GM23338 (cell line): ENCODE results near the gene PGBD5. TPM values are rescaled to one million over a fixed set of nuclear protein-coding genes. Genes with fewer than 3 reads are reported as not detected.

Source experiments
- ATAC-seq: fragments of 200-7000 bp; cut with Tn5 transposase; 3 replicates; pipeline ENCODE4 v1.9.1; 2020
- DNase-seq: peaks from one replicate; pipeline ENCODE4 v3.0.0-alpha.2; 2015; ENCODE audit warnings: low spot score
- H2AFZ ChIP-seq: fragments of 200-600 bp; sonication (generic); 2 replicates; pipeline ENCODE4 v1.8.0; 2016; ENCODE audit warnings: antibody characterized with exemption, mild to moderate bottlenecking, moderate library complexity
- H3F3A ChIP-seq: fragments of 200-600 bp; sonication (generic); replicated peaks from 2 replicates; pipeline ENCODE4 v1.8.0; 2017; ENCODE audit warnings: antibody characterized with exemption, mixed run types, low read depth
- H3K27ac ChIP-seq: fragments of 200-600 bp; sonication (generic); 2 replicates; pipeline ENCODE4 v1.6.1; 2016; ENCODE audit warnings: low read depth
- H3K27me3 ChIP-seq: fragments of 200-600 bp; sonication (generic); 2 replicates; pipeline ENCODE4 v1.8.0; 2016; ENCODE audit warnings: mild to moderate bottlenecking, mixed run types, moderate library complexity; ENCODE audit not compliant: insufficient read depth
- H3K36me3 ChIP-seq: fragments of 200-600 bp; sonication (generic); 2 replicates; pipeline ENCODE4 v1.8.0; 2016; ENCODE audit warnings: mild to moderate bottlenecking; ENCODE audit not compliant: insufficient read depth
- H3K4me1 ChIP-seq: fragments of 200-600 bp; sonication (generic); 2 replicates; pipeline ENCODE4 v1.8.0; 2016; ENCODE audit warnings: mild to moderate bottlenecking, moderate library complexity; ENCODE audit not compliant: insufficient read depth
- H3K4me2 ChIP-seq: fragments of 200-600 bp; sonication (generic); 2 replicates; pipeline ENCODE4 v1.7.1; 2017; ENCODE audit warnings: mixed run types
- H3K4me3 ChIP-seq: fragments of 200-600 bp; sonication (generic); 2 replicates; pipeline ENCODE4 v1.6.1; 2016; ENCODE audit warnings: mixed run types
- H3K79me2 ChIP-seq: fragments of 200-600 bp; sonication (generic); replicated peaks from 2 replicates; pipeline ENCODE4 v1.8.0; 2017; ENCODE audit warnings: mild to moderate bottlenecking; ENCODE audit not compliant: insufficient read depth
- H3K9me2 ChIP-seq: fragments of 200-600 bp; sonication (generic); 2 replicates; pipeline ENCODE4 v1.8.0; 2017; ENCODE audit not compliant: insufficient read depth
- H4K20me1 ChIP-seq: fragments of 200-600 bp; sonication (generic); replicated peaks from 2 replicates; pipeline ENCODE4 v1.8.0; 2017; ENCODE audit warnings: mild to moderate bottlenecking; ENCODE audit not compliant: insufficient read depth
- H3K27ac Mint-ChIP-seq: 2 replicates; pipeline ENCODE4 v1.8.0; 2020; ENCODE audit warnings: inconsistent platforms, mild to moderate bottlenecking, moderate library complexity, mixed read lengths
- H3K27me3 Mint-ChIP-seq: 3 replicates; pipeline ENCODE4 v1.8.0; 2022; ENCODE audit warnings: low read depth, mild to moderate bottlenecking, moderate library complexity, mixed read lengths, inconsistent platforms; ENCODE audit not compliant: insufficient read depth, poor library complexity
- H3K36me3 Mint-ChIP-seq: 3 replicates; pipeline ENCODE4 v1.8.0; 2021; ENCODE audit warnings: low read depth, mild to moderate bottlenecking, inconsistent platforms, moderate library complexity, mixed read lengths
- H3K4me1 Mint-ChIP-seq: 3 replicates; pipeline ENCODE4 v1.8.0; 2020; ENCODE audit warnings: mild to moderate bottlenecking, inconsistent platforms, mixed read lengths
- H3K4me3 Mint-ChIP-seq: 3 replicates; pipeline ENCODE4 v1.8.0; 2021; ENCODE audit warnings: moderate library complexity, mild to moderate bottlenecking, inconsistent platforms, mixed read lengths
- H3K9me3 Mint-ChIP-seq: 3 replicates; pipeline ENCODE4 v1.8.0; 2020; ENCODE audit warnings: moderate library complexity, mild to moderate bottlenecking, inconsistent platforms, mixed read lengths
- CREB1 ChIP-seq: fragments of 250-450 bp; sonication (Bioruptor Pico); IDR thresholded peaks from 2 replicates; pipeline ENCODE4 v1.5.0; 2020; ENCODE audit warnings: low read depth, mild to moderate bottlenecking, moderate library complexity
- CTCF ChIP-seq, 2 experiments: fragments of 200-600 bp in 1 of 2; sonication (generic) in 1 of 2; conservative IDR thresholded peaks; 2 replicates each; pipeline versions ENCODE4 v1.5.1 to v1.6.1; 2016 to 2017; ENCODE audit warnings: antibody characterized with exemption in 2 of 2, low read depth in 2 of 2, mild to moderate bottlenecking in 2 of 2, moderate library complexity in 1 of 2
- EZH2phosphoT487 ChIP-seq: fragments of 200-600 bp; sonication (generic); IDR thresholded peaks from one replicate; pipeline ENCODE4 v1.8.1; 2018; ENCODE audit warnings: antibody characterized with exemption; ENCODE audit not compliant: unreplicated experiment
- NANOG ChIP-seq: IDR thresholded peaks from 2 replicates; pipeline ENCODE4 v1.6.1; 2016; ENCODE audit warnings: antibody characterized with exemption, borderline replicate concordance
- POLR2AphosphoS5 ChIP-seq: IDR thresholded peaks from 2 replicates; pipeline ENCODE4 v1.6.1; 2016; ENCODE audit warnings: antibody characterized with exemption, low read depth
- REST ChIP-seq: IDR thresholded peaks from one replicate; pipeline ENCODE4 v1.6.1; 2018; ENCODE audit warnings: antibody characterized with exemption; ENCODE audit not compliant: unreplicated experiment
- ZNF114 ChIP-seq: fragments of 250-450 bp; sonication (Bioruptor Pico); IDR thresholded peaks from 2 replicates; pipeline ENCODE4 v1.5.0; 2020; ENCODE audit warnings: mild to moderate bottlenecking, moderate library complexity
- ZNF331 ChIP-seq: fragments of 250-450 bp; sonication (Bioruptor Pico); IDR thresholded peaks from 2 replicates; pipeline ENCODE4 v1.5.0; 2020; ENCODE audit warnings: low read depth, mild to moderate bottlenecking, moderate library complexity
- ZNF462 ChIP-seq: fragments of 250-450 bp; sonication (Bioruptor Pico); IDR thresholded peaks from 2 replicates; pipeline ENCODE4 v1.5.0; 2020; ENCODE audit warnings: mild to moderate bottlenecking, moderate library complexity
- polyA plus RNA-seq: library from polyadenylated mRNA; unstranded; fragments of >200 nt; fragmentation: Nextera tagmentation; extraction: Ambion mirVana; gene quantifications from 2 replicates; pipeline ENCODE4 v1.2.1, GENCODE V29; 2016
- total RNA-seq: library from RNA; depleted of rRNA; stranded (reverse); fragments of >200 nt; shearing (Covaris generic); gene quantifications from 2 replicates; pipeline ENCODE4 v1.2.3, GENCODE V29; 2014

The PGBD5 gene
- total and polyA plus RNA-seq, 2 experiments from 2014 or later, result 3.4 to 16.6 TPM

- Mint-ChIP-seq H3K36me3 (peaks cover 9% of the 10 kb centered on the region; the same call in 2 of the 3 replicates), H3K4me1 (peaks cover 5% of the 10 kb centered on the region; the same call in 2 of the 3 replicates), H3K27me3 (peaks cover 2% of the 10 kb centered on the region), H3K4me3 (no peak overlapping the region), H3K27ac (no peak overlapping the region), H3K9me3 (peaks cover 11% of the 10 kb centered on the region; the same call in 2 of the 3 replicates)
- DNase-seq, result no peak
- Histone ChIP-seq H3K79me2 (no peaks in the 10 kb centered on the region), H3F3A (no peaks in the 10 kb centered on the region), H3K27ac (no peak overlapping the region), H3K4me1 (peaks cover 5% of the 10 kb centered on the region; the same call in 1 of the 2 replicates), H3K4me3 (no peak overlapping the region), H3K9me2 (peaks cover 5% of the 10 kb centered on the region; the same call in 1 of the 2 replicates), H3K36me3 (no peaks in the 10 kb centered on the region), H3K4me2 (no peak overlapping the region), H2AFZ (no peak overlapping the region), H3K27me3 (no peaks in the 10 kb centered on the region), H4K20me1 (no peaks in the 10 kb centered on the region)
- no peak for ATAC-seq
- no peak for TF ChIP-seq CTCF (conservative IDR thresholded peaks at IDR 0.05; ENCODE audit: low read depth in 2 of 2)
- TF ChIP-seq ZNF331 (CRISPR knock-in tag), result no peak
- no peak for TF ChIP-seq EZH2phosphoT487
- TF ChIP-seq NANOG, result no peak
- TF ChIP-seq ZNF114, result no peak
Observed at GRCh38 chr1:230463760-230464159, 37.6 kb upstream of the PGBD5 start.

- Mint-ChIP-seq H3K4me1 (peaks cover 8% of the 10 kb centered on the region; the same call in 2 of the 3 replicates), H3K27ac (no peak overlapping the region), H3K4me3 (no peak overlapping the region), H3K9me3 (peaks cover 6% of the 10 kb centered on the region; the same call in 1 of the 3 replicates), H3K27me3 (peaks cover 2% of the 10 kb centered on the region), H3K36me3 (peaks cover 5% of the 10 kb centered on the region; the same call in 2 of the 3 replicates)
- Histone ChIP-seq H3K27ac (no peak overlapping the region), H2AFZ (no peak overlapping the region), H4K20me1 (no peaks in the 10 kb centered on the region), H3K36me3 (no peaks in the 10 kb centered on the region), H3K27me3 (no peaks in the 10 kb centered on the region), H3K9me2 (peaks cover 5% of the 10 kb centered on the region; the same call in 1 of the 2 replicates), H3K4me2 (no peak overlapping the region), H3F3A (no peaks in the 10 kb centered on the region), H3K79me2 (no peaks in the 10 kb centered on the region), H3K4me1 (peaks cover 6% of the 10 kb centered on the region; the same call in 1 of the 2 replicates), H3K4me3 (no peak overlapping the region)
- DNase-seq (no peak), ATAC-seq (no peak)
- TF ChIP-seq ZNF462 (CRISPR knock-in tag), result no peak
- TF ChIP-seq CREB1 (CRISPR knock-in tag), result no peak
- TF ChIP-seq POLR2AphosphoS5, result no peak
- TF ChIP-seq NANOG, result no peak
- no peak for TF ChIP-seq EZH2phosphoT487
- TF ChIP-seq ZNF114, result no peak
- no peak for TF ChIP-seq REST
Observed at GRCh38 chr1:230463326-230463725, 37.2 kb upstream of the PGBD5 start.
